Occipital lobe (tissue), 2 donors: Measurements from ENCODE around the gene YPEL5. TPM values are rescaled to one million over a fixed set of nuclear protein-coding genes. Genes with fewer than 3 reads are reported as not detected.
"Not testable (repeated sequence)": the region's sequence is repeated elsewhere in the genome, so short reads cannot be mapped to it uniquely, and the experiment has no call there.

Experiments
- DNase-seq: peaks from one replicate; lab custom pipeline; 2025; lab: John Stamatoyannopoulos, UW
- total RNA-seq: library from RNA; depleted of rRNA; stranded (reverse); fragments of >200 nt; gene quantifications from one replicate; pipeline ENCODE4 v1.2.3, GENCODE V29; 2014

YPEL5 gene
- 125 TPM for total RNA-seq

DNA sequence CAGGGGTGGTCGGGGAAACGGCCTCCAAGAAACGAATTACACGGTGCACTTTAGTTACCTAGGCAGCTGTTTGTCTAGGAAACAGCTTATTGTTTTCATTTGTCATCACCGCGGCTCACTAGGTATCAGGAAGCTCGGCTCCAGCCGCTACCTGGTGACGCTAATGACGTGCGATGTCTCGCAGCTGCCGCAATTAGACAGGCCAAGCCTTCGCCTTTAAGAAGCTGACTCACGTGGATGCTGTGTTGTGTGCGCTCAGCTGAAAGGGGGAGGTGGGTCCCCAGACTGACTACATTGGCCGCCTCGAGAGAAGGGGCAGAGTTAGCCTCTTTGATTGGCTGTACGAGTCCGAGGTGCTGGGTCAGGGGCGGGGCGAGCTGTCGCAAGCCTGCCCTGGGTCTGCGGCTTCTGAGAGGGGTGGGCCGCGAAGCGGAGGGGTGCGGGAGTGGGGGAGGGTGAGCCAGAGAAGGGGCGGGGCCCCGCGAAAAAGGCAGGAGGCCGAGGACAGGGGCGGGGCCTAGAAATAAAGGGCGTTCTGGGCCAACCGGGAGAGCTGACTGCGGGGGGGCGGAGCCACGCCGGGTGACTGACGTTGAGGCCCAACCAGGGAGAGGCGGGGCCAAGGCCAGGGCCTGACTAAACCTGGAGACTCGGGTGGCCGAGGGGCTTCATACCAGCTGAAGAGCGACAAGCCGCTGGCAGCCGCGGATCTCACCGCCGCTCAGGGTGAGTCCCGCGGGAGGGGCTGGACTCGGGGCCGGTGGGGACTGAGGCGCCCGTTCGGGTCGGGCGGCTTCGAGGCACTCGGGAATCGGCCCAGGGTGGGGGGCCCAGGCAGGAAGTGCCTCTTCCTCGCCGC, at the start of gene YPEL5:
Gene YPEL5 (plus strand): TSS at position 671 of the 859 bp plus-strand sequence. CDS start 9,645 bp downstream, outside the sequence.
- peak; percentile 100 for DNase-seq

DNA sequence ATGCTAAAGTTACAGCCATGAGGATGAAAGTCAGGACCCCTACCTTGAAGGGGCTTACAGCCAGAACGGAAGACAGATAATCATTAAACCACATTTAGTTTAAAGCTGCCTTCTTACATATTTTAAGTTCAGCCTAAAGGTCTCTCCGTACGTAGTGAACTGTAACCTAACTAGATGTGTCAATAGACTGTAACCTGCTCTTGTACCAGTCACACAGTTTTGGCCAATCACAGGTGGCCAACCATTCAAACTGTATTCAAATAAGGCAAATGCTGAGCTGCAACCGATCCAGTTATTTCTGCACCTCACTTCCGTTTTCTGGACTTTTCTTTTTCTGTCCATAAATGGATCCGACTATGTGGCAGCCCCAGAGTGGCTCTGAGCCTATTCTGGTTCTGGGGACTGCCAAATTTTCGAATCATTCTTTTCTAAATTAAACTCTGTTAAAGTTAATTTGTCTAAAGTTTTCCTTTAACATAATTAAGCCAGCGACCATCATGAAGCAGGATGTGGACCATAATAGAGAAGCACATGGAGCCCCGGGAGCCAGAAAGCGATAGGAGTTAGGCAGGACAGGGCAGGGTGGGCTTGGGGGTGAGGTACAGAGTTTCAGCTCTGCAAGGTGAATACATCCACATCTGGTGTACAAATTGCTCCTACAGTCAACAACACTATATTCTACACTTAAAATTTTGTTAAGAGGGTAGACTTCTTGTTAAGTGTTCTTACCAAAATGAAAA, 48.4 kb upstream of the YPEL5 start:
- DNase-seq = no peak

DNA sequence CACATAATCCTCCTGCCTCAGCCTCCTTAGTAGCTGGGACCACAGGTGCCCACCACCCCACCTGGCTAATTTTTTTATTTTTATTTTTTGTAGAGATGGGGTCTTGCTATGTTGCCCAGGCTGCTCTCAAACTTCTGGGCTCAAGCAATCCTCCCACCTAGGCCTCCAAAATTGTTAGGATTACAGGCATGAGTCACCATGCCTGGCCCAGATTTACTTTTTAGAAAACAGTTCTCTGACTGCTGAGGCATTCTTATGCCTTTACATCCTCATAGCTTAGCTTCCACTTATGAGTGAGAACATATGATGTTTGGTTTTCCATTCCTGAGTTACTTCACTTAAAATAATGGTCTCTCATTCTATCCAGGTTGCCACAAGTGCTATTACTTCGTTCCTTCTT, 47.4 kb upstream of the YPEL5 start:
- DNase-seq = not testable (repeated sequence)

DNA sequence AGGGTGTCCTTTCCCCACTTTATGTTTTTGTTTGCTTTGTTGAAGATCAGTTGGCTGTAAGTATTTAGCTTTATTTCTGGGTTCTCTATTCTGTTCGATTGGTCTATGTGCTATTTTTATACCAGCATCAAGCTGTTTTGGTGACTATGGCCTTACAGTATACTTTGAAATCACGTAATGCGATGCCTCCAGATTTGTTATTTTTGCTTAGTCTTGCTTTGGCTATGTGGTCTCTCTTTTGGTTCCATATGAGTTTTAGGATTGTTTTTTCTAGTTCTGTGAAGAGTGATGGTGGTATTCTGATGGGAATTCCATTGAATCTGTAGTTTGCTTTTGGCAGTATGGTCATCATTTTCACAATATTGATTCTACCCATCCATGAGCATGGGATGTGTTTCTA, 46.1 kb upstream of the YPEL5 start:
- not testable (repeated sequence) for DNase-seq

DNA sequence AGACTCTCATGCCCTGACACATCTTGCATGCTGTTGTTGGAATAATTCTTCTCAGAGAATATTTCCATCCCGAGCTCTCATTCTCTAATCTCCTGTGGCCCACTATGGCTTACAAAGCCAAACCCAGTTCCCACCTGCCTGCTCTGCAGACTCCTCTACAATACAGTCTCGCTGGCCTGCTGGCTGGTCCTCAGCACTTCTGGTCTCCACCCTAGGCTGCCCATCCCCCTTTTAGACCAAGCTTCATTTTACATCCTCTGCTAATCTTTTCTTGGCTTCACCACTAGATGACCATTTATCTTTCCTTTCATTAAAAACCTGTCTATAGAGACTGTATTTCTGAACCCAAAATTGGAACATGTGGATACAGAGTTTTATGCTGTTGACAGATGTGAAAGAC, 42.5 kb upstream of the YPEL5 start:
- DNase-seq = no peak

DNA sequence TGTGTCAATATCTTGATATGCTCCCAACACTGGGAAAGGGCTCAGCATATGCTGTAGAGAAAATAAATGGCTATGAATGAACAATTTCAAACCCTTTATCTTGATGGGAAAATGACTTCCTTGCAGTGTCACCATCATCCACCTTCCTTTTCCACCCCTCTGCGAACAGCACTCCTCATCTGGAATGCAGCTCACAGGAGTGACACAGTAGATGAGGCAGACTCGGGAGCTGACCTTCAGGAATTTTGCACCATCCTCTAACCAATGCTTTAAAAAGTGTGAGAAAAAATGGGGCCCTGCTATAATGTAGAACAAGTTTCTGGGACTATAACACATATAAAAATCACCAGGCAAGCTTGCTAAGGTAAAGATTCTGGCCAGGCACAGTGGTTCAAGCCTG, 41.3 kb upstream of the YPEL5 start:
- DNase-seq = no peak

DNA sequence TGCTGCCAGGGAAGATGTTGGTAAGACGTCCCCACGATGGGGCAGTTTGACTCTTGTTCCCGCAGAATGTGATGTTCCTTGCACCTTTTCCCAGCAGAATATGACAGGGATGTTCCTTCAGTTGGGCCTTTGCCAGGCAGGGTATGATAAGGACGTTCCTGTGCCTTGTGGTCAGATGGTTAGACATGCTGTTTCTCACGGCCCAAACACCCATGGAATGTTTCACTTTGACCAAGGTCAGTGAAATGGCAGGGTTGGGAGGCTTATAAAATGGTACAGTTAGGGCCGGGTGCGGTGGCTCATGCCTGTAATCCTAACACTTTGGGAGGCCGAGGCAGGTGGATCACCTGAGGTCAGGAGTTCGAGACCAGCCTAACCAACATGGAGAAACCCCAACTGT, 40.3 kb upstream of the YPEL5 start:
- DNase-seq = no peak

DNA sequence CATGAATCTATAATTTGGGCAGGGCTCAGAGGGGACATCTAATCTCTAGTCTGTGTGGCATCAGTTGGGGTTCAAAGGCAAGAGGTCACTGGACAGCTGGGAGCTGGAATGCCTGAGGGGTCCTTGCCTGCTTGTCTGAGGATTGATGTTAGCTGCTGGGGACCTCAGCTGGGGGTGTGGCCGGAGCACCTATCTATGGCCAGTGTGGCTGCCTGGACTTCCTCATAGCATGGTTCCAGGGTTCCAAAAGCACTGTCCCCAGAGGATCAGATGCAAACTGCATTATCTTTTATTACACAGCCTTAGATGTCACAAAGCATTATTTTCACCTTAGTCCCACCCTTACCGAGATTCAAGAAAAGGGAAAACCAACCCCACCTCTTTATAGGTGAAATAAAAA, 38.6 kb upstream of the YPEL5 start:
- DNase-seq = no peak

DNA sequence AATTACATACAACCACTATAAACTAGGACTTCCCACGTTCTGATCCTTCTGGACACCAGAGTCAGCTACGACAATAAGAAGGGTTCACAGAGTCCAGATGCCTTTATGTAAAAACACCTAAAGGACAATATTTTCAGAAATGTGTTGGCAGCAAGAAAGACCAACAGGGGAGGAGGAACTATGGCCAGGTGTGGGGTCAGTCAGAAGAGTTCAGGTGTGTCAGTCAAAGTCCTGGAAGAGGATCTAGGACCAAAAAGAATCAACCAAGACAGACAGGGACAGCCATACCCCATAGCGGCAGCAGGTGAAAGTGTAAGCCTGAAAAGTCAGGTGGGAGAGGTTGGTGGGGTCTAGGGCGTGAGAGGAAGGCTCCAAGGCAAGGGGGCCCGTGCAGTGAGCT, 38.0 kb upstream of the YPEL5 start:
- no peak for DNase-seq

DNA sequence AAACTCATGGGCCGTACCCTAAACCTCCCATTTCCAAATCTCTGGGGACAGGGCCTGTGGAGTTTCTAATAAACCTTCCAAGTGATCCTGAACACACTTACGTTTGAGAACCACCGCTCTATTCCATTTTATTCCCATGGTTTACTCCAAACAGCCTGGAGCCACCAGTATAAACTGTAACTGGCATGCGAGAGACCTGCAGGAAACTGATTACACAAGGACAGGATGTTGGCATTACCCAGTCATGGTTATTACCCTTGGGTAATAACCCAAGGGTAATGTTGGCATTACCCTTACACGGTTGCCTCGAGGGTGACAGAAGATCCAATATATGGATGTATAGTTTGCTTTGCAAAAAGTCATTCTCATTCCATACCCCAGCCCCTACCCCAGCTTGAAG, 37.0 kb upstream of the YPEL5 start:
- no peak for DNase-seq

DNA sequence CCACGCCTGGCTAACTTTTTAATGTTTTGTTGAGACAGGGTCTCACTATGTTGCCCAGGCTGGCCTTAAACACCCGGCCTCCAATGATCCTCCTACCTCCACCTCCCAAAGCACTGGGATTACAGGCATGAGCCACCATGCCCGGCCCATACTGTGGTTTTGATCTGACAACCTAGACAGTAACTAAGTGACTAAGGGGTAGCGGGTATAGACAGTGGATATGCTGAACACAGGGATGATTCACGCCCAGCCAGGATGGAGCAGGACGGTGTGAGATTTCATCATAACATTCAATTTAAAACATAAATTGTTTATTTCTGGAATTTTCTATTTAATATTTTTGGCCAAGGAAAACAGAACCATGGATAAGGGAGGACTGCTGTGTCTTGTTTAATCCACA, 36.0 kb upstream of the YPEL5 start:
- DNase-seq = no peak

DNA sequence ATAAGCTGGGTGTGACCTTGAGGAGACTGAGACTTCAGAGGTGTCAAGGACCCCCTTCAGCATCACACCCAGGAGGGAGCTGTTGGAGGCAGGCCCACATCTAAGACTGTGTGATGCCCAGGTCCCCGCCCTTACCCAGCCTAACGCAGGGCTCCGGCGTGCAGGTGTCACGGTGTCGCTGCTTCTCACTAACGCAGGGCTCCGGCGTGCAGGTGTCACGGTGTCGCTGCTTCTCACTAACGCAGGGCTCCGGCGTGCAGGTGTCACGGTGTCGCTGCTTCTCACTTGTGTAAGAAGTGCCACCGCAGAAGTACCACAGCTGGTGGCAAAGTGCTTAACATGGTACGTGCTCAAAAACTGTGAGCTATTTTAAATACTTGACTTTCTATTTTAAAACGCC, 35.6 kb upstream of the YPEL5 start:
- not testable (repeated sequence) for DNase-seq

DNA sequence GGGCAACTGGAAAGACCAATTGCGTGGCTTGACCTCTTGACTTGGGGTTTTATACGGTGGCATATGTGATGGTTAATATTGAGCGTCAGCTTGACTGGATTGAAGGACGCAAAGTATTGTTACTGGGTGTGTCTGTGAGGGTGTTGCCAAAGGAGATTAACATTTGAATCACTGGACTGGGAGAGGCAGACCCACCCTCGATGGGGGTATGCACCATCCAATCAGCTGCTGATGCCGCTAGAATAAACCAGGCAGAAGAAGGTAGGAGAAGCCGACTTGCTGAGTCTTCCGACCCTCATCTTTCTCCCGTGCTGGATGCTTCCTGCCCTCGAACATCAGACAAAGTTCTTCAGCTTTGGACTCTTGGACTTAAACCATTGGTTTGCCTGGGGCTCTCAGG, 34.2 kb upstream of the YPEL5 start:
- DNase-seq = no peak

DNA sequence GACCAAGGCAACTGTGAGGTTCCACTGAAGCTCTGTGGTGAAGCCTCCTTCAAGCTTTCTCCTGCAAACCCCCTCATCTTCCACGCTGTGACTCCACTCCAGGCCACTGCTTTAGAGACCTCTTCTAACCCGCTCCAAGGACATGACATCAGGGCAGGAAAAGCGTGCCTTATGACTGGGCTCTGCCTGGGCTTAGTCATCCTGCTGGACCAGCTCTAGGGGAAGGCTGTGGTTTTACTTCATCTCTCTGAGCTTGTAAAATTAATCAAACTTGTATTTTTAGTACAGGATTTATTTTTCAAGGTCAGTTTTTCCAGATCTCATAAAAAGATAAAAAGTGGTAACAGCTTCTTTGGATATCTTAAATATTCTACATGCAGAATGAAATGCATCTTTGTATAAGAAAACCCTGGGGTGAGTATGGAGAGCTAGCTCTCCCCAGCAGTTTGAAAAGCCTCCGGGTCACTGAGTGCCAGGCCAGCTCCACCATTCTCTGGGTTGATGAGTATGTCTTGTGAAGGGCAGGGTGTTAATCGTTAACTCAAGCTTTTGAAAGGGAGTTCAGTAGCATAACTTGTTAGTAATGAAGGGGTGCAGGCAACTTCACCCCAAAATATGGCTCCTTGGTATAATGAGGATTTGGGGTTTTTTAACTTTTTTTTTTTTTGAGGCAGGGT, 33.1 kb upstream of the YPEL5 start:
- no peak for DNase-seq

DNA sequence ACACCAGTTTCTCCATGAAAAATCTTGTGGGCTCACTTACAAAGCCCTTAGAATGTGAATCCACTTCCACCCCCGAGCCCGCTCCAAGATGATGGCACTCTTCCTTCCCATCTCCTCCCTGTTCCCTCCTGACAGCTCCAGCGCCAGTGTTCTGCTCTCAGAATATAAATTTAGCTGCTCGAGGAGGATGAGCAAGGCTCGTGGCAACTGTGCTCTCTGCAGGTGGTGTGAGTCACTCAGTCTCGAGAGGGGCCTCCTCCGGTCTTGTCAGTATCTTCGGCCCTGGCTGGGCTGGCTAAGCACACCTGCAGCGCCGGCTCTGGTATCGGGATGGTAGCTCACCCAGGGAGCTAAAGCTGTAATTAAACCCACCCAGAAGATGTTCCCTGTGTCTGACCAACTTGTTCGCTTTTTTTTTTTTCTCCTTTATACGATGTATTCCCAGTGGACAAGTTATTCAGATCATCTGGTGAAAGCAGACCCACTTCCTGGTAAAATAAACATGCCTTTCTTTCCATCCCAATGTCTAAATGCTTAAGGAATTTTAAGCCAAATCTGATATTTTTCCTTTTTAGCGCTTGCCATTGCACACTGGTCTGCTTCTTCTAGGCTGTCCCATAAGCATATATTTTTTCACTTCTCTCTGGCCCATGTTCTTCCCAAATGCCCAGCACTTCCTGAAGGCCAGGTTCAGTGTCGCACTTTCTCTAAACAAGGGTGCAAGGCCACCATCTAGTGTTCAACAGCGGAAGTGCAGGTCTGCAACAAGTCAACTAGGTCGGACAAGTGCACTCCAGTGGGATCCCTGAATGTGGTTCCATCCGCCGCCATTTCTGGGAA, 31.4 kb upstream of the YPEL5 start:
- peak; percentile 68 for DNase-seq

DNA sequence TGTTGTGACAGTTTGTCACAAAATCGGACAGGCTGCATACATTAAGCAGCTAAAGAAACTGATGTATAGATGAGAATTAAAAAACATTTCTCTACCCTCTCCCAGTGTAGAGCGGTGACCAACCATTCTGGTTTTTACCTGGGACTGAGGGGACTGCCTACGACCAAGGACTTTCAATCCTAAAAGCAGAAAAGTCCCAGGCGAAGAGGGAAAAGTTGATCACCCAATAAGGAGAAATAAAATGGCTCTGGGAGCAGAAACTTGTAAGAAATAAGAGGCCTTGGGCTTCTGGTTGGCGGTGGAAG, 30.9 kb upstream of the YPEL5 start:
- no peak for DNase-seq

DNA sequence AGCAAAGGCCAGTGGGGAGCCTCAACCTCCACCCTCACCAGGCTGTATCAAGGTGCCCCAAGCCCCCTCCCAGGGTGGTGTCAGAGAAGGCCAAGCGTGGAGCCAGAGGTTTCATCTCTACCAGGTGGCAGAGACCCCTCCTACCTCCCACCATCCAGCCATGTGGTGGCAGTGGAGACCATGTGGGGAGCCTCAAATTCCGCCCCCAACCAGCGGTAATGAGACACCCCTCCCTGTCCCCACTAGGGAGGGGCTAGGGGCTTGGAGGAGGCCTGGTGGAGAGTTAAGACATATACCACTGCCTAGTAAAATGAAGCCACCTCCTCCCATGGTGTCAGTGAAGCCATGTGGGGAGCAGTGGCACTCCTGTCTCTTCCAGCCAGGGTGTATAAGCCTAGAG, 24.4 kb upstream of the YPEL5 start:
- no peak for DNase-seq

DNA sequence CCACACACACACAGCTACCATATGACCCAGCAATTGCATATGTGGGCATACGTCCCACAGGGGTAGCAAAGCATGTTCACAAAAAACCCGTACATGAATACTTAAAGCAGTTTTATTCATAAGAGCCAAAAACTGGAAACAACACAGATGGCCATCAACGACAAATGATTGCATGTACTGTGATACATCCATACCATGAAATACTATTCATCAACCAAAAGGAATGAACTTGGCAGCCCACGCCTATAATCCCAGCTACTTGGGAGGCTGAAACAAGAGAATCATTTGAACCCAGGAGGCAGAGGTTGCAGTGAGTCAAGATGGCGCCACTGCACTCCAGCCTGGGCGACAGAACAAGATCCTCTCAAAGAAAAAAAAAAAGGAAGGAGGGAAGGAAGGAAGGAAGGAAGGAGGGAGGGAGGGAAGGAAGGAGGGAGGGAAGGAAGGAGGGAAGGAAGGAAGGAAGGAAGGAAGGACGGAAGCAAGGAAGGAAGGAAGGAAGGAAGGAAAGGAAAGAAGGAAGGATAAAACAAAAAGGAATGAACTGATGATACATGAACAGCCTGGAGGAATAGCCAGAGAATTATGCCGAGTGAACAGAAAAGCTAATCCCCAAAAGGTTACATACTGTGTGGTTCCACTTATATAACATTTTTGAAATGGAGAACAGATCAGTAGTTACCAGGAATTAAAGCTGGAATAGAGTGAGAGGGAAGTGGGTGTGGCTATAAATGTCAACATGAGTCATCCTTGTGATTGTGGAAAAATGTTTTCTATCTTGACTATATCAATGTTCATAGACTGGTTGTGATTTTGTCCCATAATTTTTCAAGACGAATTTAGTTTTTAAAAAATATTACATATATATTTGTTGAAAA, 19.6 kb upstream of the YPEL5 start:
- DNase-seq = no peak

DNA sequence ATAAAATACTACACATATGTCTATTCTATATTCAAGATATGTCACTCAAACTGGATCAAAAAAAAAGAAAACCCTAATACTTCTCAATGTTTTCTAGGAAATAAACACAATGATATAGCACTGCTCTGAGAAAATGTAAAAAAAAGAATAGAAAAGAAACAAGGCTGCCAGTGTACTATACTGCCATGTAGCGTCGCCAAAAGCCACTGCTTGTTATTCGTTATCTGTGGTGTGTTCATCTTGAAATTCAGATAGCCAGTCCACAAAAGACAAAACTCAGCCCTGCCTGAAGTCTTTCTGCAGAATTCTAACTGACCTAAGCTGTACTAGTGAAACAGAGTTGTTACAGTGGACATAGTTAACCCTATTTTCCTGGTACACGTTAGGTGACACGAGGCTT, 12.2 kb upstream of the YPEL5 start:
- DNase-seq = no peak

DNA sequence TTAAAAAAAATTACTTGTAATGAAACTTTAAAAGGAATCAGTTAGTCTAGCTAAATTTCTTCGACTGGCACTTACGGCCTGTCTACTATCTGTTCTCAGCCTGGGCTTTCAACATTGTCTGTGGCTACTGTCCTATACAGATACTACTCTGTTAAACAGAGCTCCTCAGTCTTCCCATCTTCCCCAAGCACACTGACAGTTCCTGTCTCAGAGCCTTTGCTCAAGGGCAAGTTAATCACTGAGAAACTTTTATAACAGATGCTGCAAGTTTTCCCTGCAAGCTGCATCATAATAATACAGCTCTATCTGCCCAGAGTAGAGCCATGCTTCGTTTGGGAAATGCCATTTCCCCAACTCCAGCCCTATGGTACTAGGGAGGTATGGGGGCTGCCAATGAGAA, 11.3 kb upstream of the YPEL5 start:
- DNase-seq = no peak
